NCI-H1105 treated with DMSO at 0.1 percent for 48 hours (cell line): Measurements from ENCODE around the gene NRSN2.
A peak's percentile ranks its signal among the peaks of the same experiment; 100 is the strongest.
"Not testable (repeated sequence)": the region's sequence is repeated elsewhere in the genome, so short reads cannot be mapped to it uniquely, and the experiment has no call there.

Experiments used
- DNase-seq: peaks from one replicate; lab custom pipeline; 2025; lab: John Stamatoyannopoulos, UW

NRSN2 gene

GRCh38 chr20:375265-375889, 28.5 kb downstream of the NRSN2 start:
- DNase-seq = no peak

- no peak for DNase-seq
These were observed 29.2 kb downstream of the NRSN2 start for GRCh38 chr20:376089-376488.

GRCh38 chr20:376750-377149, 29.8 kb downstream of the NRSN2 start:
- no peak for DNase-seq

GRCh38 chr20:377578-377977, 30.7 kb downstream of the NRSN2 start:
- not testable (repeated sequence) for DNase-seq

- DNase-seq = no peak
These were observed 32.0 kb downstream of the NRSN2 start for GRCh38 chr20:378961-379336.

- DNase-seq = peak; percentile 33
These were observed 34.1 kb downstream of the NRSN2 start for GRCh38 chr20:380763-381580.

GRCh38 chr20:381581-382290, 34.8 kb downstream of the NRSN2 start:
- DNase-seq = peak; percentile 53

GRCh38 chr20:382291-383115, 35.6 kb downstream of the NRSN2 start:
- no peak for DNase-seq

- DNase-seq = no peak
These were observed 37.0 kb downstream of the NRSN2 start for GRCh38 chr20:383889-384288.

GRCh38 chr20:384723-385122, 37.8 kb downstream of the NRSN2 start:
- no peak for DNase-seq

GRCh38 chr20:385448-385847, 38.5 kb downstream of the NRSN2 start:
- no peak for DNase-seq

GRCh38 chr20:386634-387033, 39.7 kb downstream of the NRSN2 start:
- DNase-seq = not testable (repeated sequence)

- no peak for DNase-seq
These were observed 40.6 kb downstream of the NRSN2 start for GRCh38 chr20:387520-387919.

- DNase-seq = no peak
These were observed 41.4 kb downstream of the NRSN2 start for GRCh38 chr20:388034-388994.

- no peak for DNase-seq
These were observed 42.3 kb downstream of the NRSN2 start for GRCh38 chr20:389220-389619.

- no peak for DNase-seq
These were observed 44.3 kb downstream of the NRSN2 start for GRCh38 chr20:391041-391711.

- DNase-seq = not testable (repeated sequence)
These were observed 46.4 kb downstream of the NRSN2 start for GRCh38 chr20:393296-393695.

GRCh38 chr20:396252-396618, 49.3 kb downstream of the NRSN2 start:
- DNase-seq = no peak

- DNase-seq = no peak
These were observed 49.9 kb downstream of the NRSN2 start for GRCh38 chr20:396619-397431.
